HG02763 (cell line): ENCODE data around the gene TMCC3.
"Not testable (repeated sequence)": the region's sequence is repeated elsewhere in the genome, so short reads cannot be mapped to it uniquely, and the experiment has no call there.

Source experiments
- ATAC-seq: cut with Tn5 transposase; IDR thresholded peaks from one replicate; pipeline ENCODE4 v1.9.1; 2021; ENCODE audit warnings: mild to moderate bottlenecking, moderate library complexity; ENCODE audit not compliant: unreplicated experiment

TMCC3 gene

GRCh38 chr12:94637390-94638113, 12.8 kb downstream of the TMCC3 start:
- ATAC-seq: no peak

GRCh38 chr12:94636462-94637085, 13.8 kb downstream of the TMCC3 start:
- no peak for ATAC-seq

- ATAC-seq: no peak
These were observed 15.6 kb downstream of the TMCC3 start for GRCh38 chr12:94634717-94635116.

GRCh38 chr12:94633401-94633800, 17.0 kb downstream of the TMCC3 start:
- ATAC-seq: no peak

- ATAC-seq: no peak
These were observed 19.3 kb downstream of the TMCC3 start for GRCh38 chr12:94631058-94631457.

- no peak for ATAC-seq
These were observed 21.4 kb downstream of the TMCC3 start for GRCh38 chr12:94628819-94629472.

- ATAC-seq: no peak
These were observed 22.0 kb downstream of the TMCC3 start for GRCh38 chr12:94628369-94628768.

GRCh38 chr12:94625531-94625930, 24.8 kb downstream of the TMCC3 start:
- no peak for ATAC-seq

- ATAC-seq: no peak
These were observed 27.0 kb downstream of the TMCC3 start for GRCh38 chr12:94623161-94623920.

- ATAC-seq: no peak
These were observed 27.9 kb downstream of the TMCC3 start for GRCh38 chr12:94622475-94622874.

GRCh38 chr12:94621662-94622359, 28.5 kb downstream of the TMCC3 start:
- peak; percentile 88 for ATAC-seq

GRCh38 chr12:94620621-94621020, 29.7 kb downstream of the TMCC3 start:
- ATAC-seq: no peak

GRCh38 chr12:94618995-94619695, 31.2 kb downstream of the TMCC3 start:
- no peak for ATAC-seq

GRCh38 chr12:94617101-94617500, 33.3 kb downstream of the TMCC3 start:
- ATAC-seq: no peak

GRCh38 chr12:94616203-94616729, 34.1 kb downstream of the TMCC3 start:
- no peak for ATAC-seq

- ATAC-seq: no peak
These were observed 34.8 kb downstream of the TMCC3 start for GRCh38 chr12:94615260-94616181.

- no peak for ATAC-seq
These were observed 36.1 kb downstream of the TMCC3 start for GRCh38 chr12:94614288-94614721.

GRCh38 chr12:94609917-94610443, 40.4 kb downstream of the TMCC3 start:
- no peak for ATAC-seq

- ATAC-seq: not testable (repeated sequence)
These were observed 43.5 kb downstream of the TMCC3 start for GRCh38 chr12:94606810-94607209.
